Psoas muscle (tissue), 8 donors: Measurements from ENCODE around the gene EPC2. TPM values are rescaled to one million over a fixed set of nuclear protein-coding genes. Genes with fewer than 3 reads are reported as not detected.
"Not testable (repeated sequence)": the region's sequence is repeated elsewhere in the genome, so short reads cannot be mapped to it uniquely, and the experiment has no call there.

ENCODE experiments used
- ATAC-seq, 4 donors: fragments of 200-7000 bp; cut with Tn5 transposase; one replicate each; pipeline ENCODE4 v1.9.1; 2020; ENCODE audit warnings: moderate library complexity in 3 of 4, mild to moderate bottlenecking in 2 of 4
- DNase-seq, 2 donors: peaks; one replicate each; pipeline ENCODE4 v3.0.0-alpha.2; 2020
- H3K27ac ChIP-seq: fragments of 200-600 bp; one replicate; pipeline ENCODE4 v1.8.0; 2022
- H3K27me3 ChIP-seq, 3 donors: fragments of 200-600 bp in 1 of 3; one replicate each; pipeline versions ENCODE4 v1.6.1 to v1.8.0; 2013 to 2022; ENCODE audit warnings: low read length in 2 of 3, mild to moderate bottlenecking in 2 of 3, moderate library complexity in 1 of 3; ENCODE audit not compliant: insufficient read depth in 3 of 3
- H3K36me3 ChIP-seq, 2 donors: fragments of 200-600 bp in 1 of 2; one replicate each; pipeline versions ENCODE4 v1.6.1 to v1.8.0; 2013 to 2022; ENCODE audit warnings: low read depth in 1 of 2, mild to moderate bottlenecking in 1 of 2, moderate library complexity in 1 of 2; ENCODE audit not compliant: insufficient read depth in 1 of 2
- H3K4me1 ChIP-seq: fragments of 200-600 bp; one replicate; pipeline ENCODE4 v1.8.0; 2022
- H3K4me3 ChIP-seq: fragments of 200-600 bp; one replicate; pipeline ENCODE4 v1.8.0; 2022; ENCODE audit warnings: mild to moderate bottlenecking
- H3K9me3 ChIP-seq: fragments of 200-600 bp; one replicate; pipeline ENCODE4 v1.8.0; 2022
- whole genome bisulfite sequencing, 3 donors: extraction: QIAGEN DNeasy Blood & Tissue Kit; methylation state at CpG; one replicate each; pipeline versions ENCODE4 v1.1.6 to v1.1.7; 2013; 5-methylcytosine and 5-hydroxymethylcytosine counted together
- intact Hi-C, 2 donors: fragments of 100-400 bp; cut with DNase I; formaldehyde crosslinking; loops; one replicate each; pipeline versions ENCODE4 v1.11.0 to v1.14.2; 2022
- polyA plus RNA-seq, 3 donors: library from polyadenylated mRNA; stranded (reverse); fragments of 200-250 nt; gene quantifications; one replicate each; pipeline ENCODE4 v1.2.3, GENCODE V29; 2013
- total RNA-seq, 4 donors: library from RNA; stranded (reverse); fragmentation: NEBNext Ultra II Directional in 2 of 4; extraction: Animal tissue kit (Norgen Biotek cat#: 25700) in 2 of 4; gene quantifications; one replicate each; pipeline versions ENCODE4 v1.2.1 to v1.2.4, GENCODE V29; 2021 to 2023
- TF ChIP-seq, protein P1 (sequence below): fragments of 200-600 bp; IDR thresholded peaks from one replicate; pipeline ENCODE4 v1.8.0; 2022; ENCODE audit warnings: antibody characterized with exemption
- donor health status: healthy with polysubstance abuse.
- donor health status: DM: no; HTN: no; CAD: no; lungs with moderate emphysema.
- donor health status: Bipolar disorder and iron deficiency.
- donor health status: healthy.
- donor health status: DM: yes; HTN: yes; CAD: no.
- donor health status: DM: no; HTN: no; CAD: no.
- donor health status: DM: no; HTN: no; CAD: no.
- donor health status: DM: yes; HTN: yes; CAD: no.

Gene EPC2
- total and polyA plus RNA-seq, 7 donors, result 6.3 to 21.4 (median 15.7) TPM

DNA sequence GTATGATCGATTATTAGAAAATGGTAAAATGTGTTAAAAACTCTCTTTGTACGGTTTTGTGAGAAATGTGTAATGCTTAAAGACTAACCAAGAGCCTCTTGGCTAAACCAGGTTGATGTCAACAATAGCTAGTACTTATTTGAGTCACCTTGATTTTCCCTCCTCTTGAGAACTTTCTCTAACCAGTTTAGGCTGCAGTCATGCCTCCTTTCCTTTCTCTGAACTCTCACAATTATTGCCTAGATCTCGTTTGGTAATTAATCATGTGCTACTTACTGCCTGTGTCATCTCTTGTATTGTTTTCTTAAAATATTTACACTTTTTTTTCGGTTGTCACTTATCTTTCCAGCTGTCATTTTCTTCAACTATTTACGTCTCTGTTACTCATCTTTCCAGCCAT is 1.1 kb upstream of the EPC2 start:
- DNase-seq, result no peak
- Histone ChIP-seq H3K36me3 (no peaks in the 10 kb centered on the region), H3K4me3 (peak overlapping the region; percentile 82), H3K27ac (peak overlapping the region; percentile 97), H3K27me3 (no peaks in the 10 kb centered on the region), H3K4me1 (peaks cover 13% of the 10 kb centered on the region), H3K9me3 (no peaks in the 10 kb centered on the region)
- TF ChIP-seq, protein P1, sequence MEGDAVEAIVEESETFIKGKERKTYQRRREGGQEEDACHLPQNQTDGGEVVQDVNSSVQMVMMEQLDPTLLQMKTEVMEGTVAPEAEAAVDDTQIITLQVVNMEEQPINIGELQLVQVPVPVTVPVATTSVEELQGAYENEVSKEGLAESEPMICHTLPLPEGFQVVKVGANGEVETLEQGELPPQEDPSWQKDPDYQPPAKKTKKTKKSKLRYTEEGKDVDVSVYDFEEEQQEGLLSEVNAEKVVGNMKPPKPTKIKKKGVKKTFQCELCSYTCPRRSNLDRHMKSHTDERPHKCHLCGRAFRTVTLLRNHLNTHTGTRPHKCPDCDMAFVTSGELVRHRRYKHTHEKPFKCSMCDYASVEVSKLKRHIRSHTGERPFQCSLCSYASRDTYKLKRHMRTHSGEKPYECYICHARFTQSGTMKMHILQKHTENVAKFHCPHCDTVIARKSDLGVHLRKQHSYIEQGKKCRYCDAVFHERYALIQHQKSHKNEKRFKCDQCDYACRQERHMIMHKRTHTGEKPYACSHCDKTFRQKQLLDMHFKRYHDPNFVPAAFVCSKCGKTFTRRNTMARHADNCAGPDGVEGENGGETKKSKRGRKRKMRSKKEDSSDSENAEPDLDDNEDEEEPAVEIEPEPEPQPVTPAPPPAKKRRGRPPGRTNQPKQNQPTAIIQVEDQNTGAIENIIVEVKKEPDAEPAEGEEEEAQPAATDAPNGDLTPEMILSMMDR, result no peak
- ATAC-seq, result no peak
- WGBS, 3 donors, result 30 to 35% (median 32%) methylated on average over 5 of the region's 5 CpGs
- intact Hi-C loops, result loop anchor here in 1 of 2 donors (5.0 kb wide), 1 partner anchor 349 kb away; no protein-coding TSS in a partner anchor

GRCh38 chr2:148644883-148645538 is 460 bp downstream of the EPC2 start:
- Histone ChIP-seq H3K4me1 (peaks cover 27% of the 10 kb centered on the region), H3K36me3 (no peaks in the 10 kb centered on the region), H3K9me3 (no peaks in the 10 kb centered on the region), H3K27me3 (no peaks in the 10 kb centered on the region), H3K27ac (peak overlapping the region; percentile 97), H3K4me3 (peak overlapping the region; percentile 82)
- DNase-seq (peak; percentile 94 to 97), ATAC-seq (peak; percentile 86 to 90 (median 90))
- TF ChIP-seq, protein P1, result peak; percentile 41
- 0 to 1% (median 0%) methylated on average over 39 to 69 of the region's 69 CpGs for WGBS, 3 donors
- intact Hi-C loops, result loop anchor here in 1 of 2 donors (5.0 kb wide), 2 partner anchors 92 to 347 kb away; no protein-coding TSS in a partner anchor

- H3K27me3 ChIP-seq, result no peaks in the 10 kb centered on the region
- intact Hi-C loops, result loop anchor here in 1 of 2 donors (5.0 kb wide), 1 partner anchor 92 kb away; no protein-coding TSS in a partner anchor
- H3K36me3 ChIP-seq, result no peaks in the 10 kb centered on the region
- TF ChIP-seq, protein P1, result no peak
- DNase-seq (peak; percentile 49 to 74), ATAC-seq (peak; percentile 6 to 31 (median 15))
- peak overlapping the region; percentile 82 for H3K4me3 ChIP-seq
- peak overlapping the region; percentile 97 for H3K27ac ChIP-seq
- no peaks in the 10 kb centered on the region for H3K9me3 ChIP-seq
- H3K4me1 ChIP-seq, result peaks cover 34% of the 10 kb centered on the region
- 0% methylated on average over 42 to 47 of the region's 47 CpGs for WGBS, 3 donors
These were observed 1.1 kb downstream of the EPC2 start for GRCh38 chr2:148645539-148646230.

DNA sequence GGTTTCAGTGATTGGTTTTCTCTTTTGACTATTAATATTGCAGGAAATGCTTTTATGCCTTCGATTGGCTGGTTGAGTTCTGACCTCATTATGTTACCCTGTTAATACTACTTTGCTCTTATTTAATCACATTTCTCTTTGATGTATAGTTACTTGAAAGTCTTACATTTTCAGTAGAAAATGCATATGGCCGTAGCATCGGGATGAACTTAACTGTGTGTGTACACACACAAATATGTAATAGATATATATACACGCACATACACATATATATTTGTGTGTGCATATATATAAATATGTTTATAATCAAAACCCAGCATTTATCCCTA is 1.6 kb downstream of the EPC2 start:
- TF ChIP-seq, protein P1, result no peak
- 25 to 36% (median 28%) methylated on average over 4 of the region's 4 CpGs for WGBS, 3 donors
- Histone ChIP-seq H3K4me1 (peaks cover 39% of the 10 kb centered on the region), H3K9me3 (no peaks in the 10 kb centered on the region), H3K4me3 (peak overlapping the region; percentile 82), H3K27ac (peak overlapping the region; percentile 97), H3K36me3 (no peaks in the 10 kb centered on the region), H3K27me3 (no peaks in the 10 kb centered on the region)
- intact Hi-C loops, result loop anchor here in 1 of 2 donors (5.0 kb wide), 1 partner anchor 91 kb away; no protein-coding TSS in a partner anchor
- ATAC-seq (no peak), DNase-seq (no peak)

DNA sequence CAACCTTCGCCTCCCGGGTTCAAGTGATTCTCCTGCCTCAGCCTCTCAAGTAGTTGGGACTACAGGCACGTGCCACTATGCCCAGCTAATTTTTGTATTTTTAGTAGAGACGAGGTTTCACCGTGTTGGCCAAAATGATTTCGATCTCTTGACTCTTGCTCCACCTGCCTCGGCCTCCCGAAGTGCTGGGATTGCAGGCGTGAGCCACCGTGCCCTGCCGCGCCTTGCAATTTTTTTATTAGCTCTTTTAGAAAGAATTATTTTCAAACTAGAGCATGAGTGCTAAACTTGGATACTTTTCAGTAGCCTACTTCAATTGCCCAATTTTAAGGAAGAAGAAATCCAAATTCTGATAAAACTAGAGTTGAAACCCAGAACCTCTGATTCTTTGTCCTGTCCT is 3.2 kb downstream of the EPC2 start:
- intact Hi-C loops, result loop anchor here in 1 of 2 donors (5.0 kb wide), 1 partner anchor 90 kb away; no protein-coding TSS in a partner anchor
- H3K4me3 ChIP-seq, H3K9me3 ChIP-seq, ATAC-seq, H3K27me3 ChIP-seq, H3K27ac ChIP-seq, H3K36me3 ChIP-seq, DNase-seq: not testable (repeated sequence)
- peaks cover 54% of the 10 kb centered on the region for H3K4me1 ChIP-seq
- WGBS, 3 donors, result 90 to 96% (median 92%) methylated on average over 12 of the region's 12 CpGs
